Measurements from ENCODE around the gene TTC6.

- TF ChIP-seq CTCF (IDR thresholded peaks at IDR 0.05) (no peak), POLR2AphosphoS5 (IDR thresholded peaks at IDR 0.05) (no peak)
Observed at GRCh38 chr14:37551119-37551518, 44.3 kb upstream of the TTC6 start.
